Panc1 (cell line): ENCODE data around the gene ELSPBP1. TPM values are rescaled to one million over a fixed set of nuclear protein-coding genes. Genes with fewer than 3 reads are reported as not detected.

Experiments used
- ATAC-seq: fragments of 200-7000 bp; cut with Tn5 transposase; 2 replicates; pipeline ENCODE4 v1.9.1; 2020; ENCODE audit warnings: mild to moderate bottlenecking, moderate library complexity
- BruUV-seq: library from RNA; stranded (reverse); fragments of 400-500 nt; replicated peaks from 2 replicates; lab custom pipeline; 2021; lab: Mats Ljungman, UMichigan
- CTCF ChIA-PET: fragments of 300-600 bp; sonication (Branson Sonifier 250); formaldehyde crosslinking; loops from one replicate; lab custom pipeline; 2022; ENCODE audit warnings: antibody characterized with exemption; lab: Charles Lee
- POLR2A ChIA-PET: fragments of 300-600 bp; sonication (Branson Sonifier 250); formaldehyde crosslinking; loops from one replicate; lab custom pipeline; 2022; ENCODE audit warnings: antibody characterized with exemption; lab: Charles Lee
- DNase-seq: peaks from one replicate; pipeline ENCODE4 v3.0.0-alpha.2; 2010; ENCODE audit warnings: low read depth, low spot score
- H3K27ac ChIP-seq: 2 replicates; pipeline ENCODE4 v1.5.1; 2011; ENCODE audit warnings: mild to moderate bottlenecking, low read length, inconsistent platforms
- H3K27me3 ChIP-seq: fragments of 200-500 bp; sonication (Bioruptor generic); 2 replicates; pipeline ENCODE4 v1.6.0; 2014; ENCODE audit warnings: low read length, inconsistent platforms; ENCODE audit not compliant: control insufficient read depth, insufficient read depth
- H3K36me3 ChIP-seq: fragments of 200-500 bp; sonication (Bioruptor generic); 2 replicates; pipeline ENCODE4 v1.5.1; 2014; ENCODE audit warnings: inconsistent platforms, mild to moderate bottlenecking, low read length, moderate library complexity; ENCODE audit not compliant: control insufficient read depth, insufficient read depth
- H3K4me1 ChIP-seq: 2 replicates; pipeline ENCODE4 v1.5.1; 2011; ENCODE audit warnings: inconsistent platforms, mild to moderate bottlenecking, low read length, moderate library complexity; ENCODE audit not compliant: control insufficient read depth, insufficient read depth
- H3K4me3 ChIP-seq, 2 experiments: 2 replicates each; pipeline ENCODE4 v1.5.1; 2011 to 2012; ENCODE audit warnings: low read depth in 2 of 2, low read length in 2 of 2, mild to moderate bottlenecking in 2 of 2, inconsistent platforms in 1 of 2, moderate library complexity in 1 of 2
- H3K9me3 ChIP-seq: fragments of 200-500 bp; sonication (Bioruptor generic); 2 replicates; pipeline ENCODE4 v1.5.1; 2014; ENCODE audit warnings: low read depth, mild to moderate bottlenecking, inconsistent platforms, low read length, moderate library complexity; ENCODE audit not compliant: control insufficient read depth, insufficient read depth
- CTCF ChIP-seq: fragments of 450-650 bp; IDR thresholded peaks from 2 replicates; pipeline ENCODE4 v1.5.1; 2017; ENCODE audit warnings: mild to moderate bottlenecking
- POLR2AphosphoS5 ChIP-seq: IDR thresholded peaks from 2 replicates; pipeline ENCODE4 v1.6.1; 2012; ENCODE audit warnings: mild to moderate bottlenecking, low read depth, low read length, moderate library complexity
- REST ChIP-seq, 2 experiments: IDR thresholded peaks; 2 replicates each; pipeline ENCODE4 v1.6.1; 2011 to 2012; ENCODE audit warnings: low read depth in 2 of 2, control low read depth in 1 of 2, low read length in 1 of 2, mild to moderate bottlenecking in 1 of 2, moderate library complexity in 1 of 2; ENCODE audit not compliant: insufficient read depth in 1 of 2
- SIN3A ChIP-seq: IDR thresholded peaks from 2 replicates; pipeline ENCODE4 v1.6.1; 2012; ENCODE audit warnings: low read depth, mild to moderate bottlenecking, low read length, moderate library complexity, borderline replicate concordance; ENCODE audit not compliant: insufficient read depth
- TCF7L2 ChIP-seq: IDR thresholded peaks from 2 replicates; pipeline ENCODE4 v1.6.1; 2011; ENCODE audit warnings: mild to moderate bottlenecking, low read depth, low read length, inconsistent platforms
- in situ Hi-C: cut with HindIII; loops from 2 replicates; pipeline ENCODE4 v1.10.0; 2016; ENCODE audit warnings: low sequenced_read_pairs, low pct_unique_long_range_greater_than_20kb
- intact Hi-C: fragments of 100-400 bp; cut with micrococcal nuclease; formaldehyde crosslinking; loops from one replicate; pipeline ENCODE4 v1.10.0; 2022; ENCODE audit not compliant: unreplicated experiment
- total RNA-seq: library from RNA; stranded (reverse); gene quantifications from one replicate; pipeline ENCODE4 v1.2.1, GENCODE V29; 2021; ENCODE audit not compliant: unreplicated experiment

Gene ELSPBP1
- total RNA-seq, 1 experiment from 2014 or later = not detected

- no peak for ATAC-seq
- no TSS peak for BruUV-seq
Measured at GRCh38 chr19:48051335-48052033, 57.1 kb downstream of the ELSPBP1 start.

GRCh38 chr19:48053076-48053475 lies 58.6 kb downstream of the ELSPBP1 start:
- Histone ChIP-seq H3K4me3 (no peak overlapping the region), H3K4me1 (no peaks in the 10 kb centered on the region), H3K36me3 (no peaks in the 10 kb centered on the region), H3K9me3 (no peaks in the 10 kb centered on the region), H3K27ac (no peak overlapping the region), H3K27me3 (no peaks in the 10 kb centered on the region)
- POLR2A ChIA-PET = no interaction called here
- ATAC-seq = no peak
- TF ChIP-seq SIN3A (no peak), POLR2AphosphoS5 (no peak), REST (IDR thresholded peaks at IDR 0.05; ENCODE audit: insufficient read depth in 1 of 2, low read depth in 2 of 2, low read length in 1 of 2) (no peak), CTCF (no peak), TCF7L2 (no peak)
- CTCF ChIA-PET = no interaction called here
- no TSS peak for BruUV-seq
- DNase-seq = no peak
- intact Hi-C loops = no loop called here
- in situ Hi-C loops = no loop called here

More at GRCh38 chr19:48051335-48052033, 57.1 kb downstream of the ELSPBP1 start:
- Histone ChIP-seq H3K27me3 (no peaks in the 10 kb centered on the region), H3K4me1 (no peaks in the 10 kb centered on the region), H3K9me3 (no peaks in the 10 kb centered on the region), H3K4me3 (no peak overlapping the region), H3K36me3 (no peaks in the 10 kb centered on the region), H3K27ac (no peak overlapping the region)
- in situ Hi-C loops = no loop called here
- TF ChIP-seq CTCF (no peak), TCF7L2 (no peak), POLR2AphosphoS5 (no peak), SIN3A (no peak), REST (IDR thresholded peaks at IDR 0.05; ENCODE audit: insufficient read depth in 1 of 2, low read depth in 2 of 2, low read length in 1 of 2) (no peak)
- intact Hi-C loops = no loop called here
- DNase-seq = no peak
- ChIA-PET POLR2A (no interaction called here), CTCF (interaction anchor here (0.6 kb wide), 1 partner anchor 21 kb away, joined by 3 read pairs; no protein-coding TSS in a partner anchor)
